GM19463 (cell line): ENCODE results near the gene ELL.

ENCODE experiments used
- ATAC-seq: cut with Tn5 transposase; IDR thresholded peaks from one replicate; pipeline ENCODE4 v1.9.1; 2021; ENCODE audit warnings: mild to moderate bottlenecking, moderate library complexity; ENCODE audit not compliant: unreplicated experiment

ELL gene

GRCh38 chr19:18450021-18450930 is 71.6 kb downstream of the ELL start:
- no peak for ATAC-seq

- no peak for ATAC-seq
These were observed 72.3 kb downstream of the ELL start for GRCh38 chr19:18449552-18449951.

- ATAC-seq = no peak
These were observed 75.0 kb downstream of the ELL start for GRCh38 chr19:18446811-18447359.

GRCh38 chr19:18446145-18446810 is 75.6 kb downstream of the ELL start:
- no peak for ATAC-seq

GRCh38 chr19:18445262-18445948 is 76.5 kb downstream of the ELL start:
- no peak for ATAC-seq

GRCh38 chr19:18444513-18444912 is 77.4 kb downstream of the ELL start:
- no peak for ATAC-seq

- ATAC-seq = no peak
These were observed 78.0 kb downstream of the ELL start for GRCh38 chr19:18443831-18444230.

- ATAC-seq = no peak
These were observed 78.5 kb downstream of the ELL start for GRCh38 chr19:18443406-18443805.

GRCh38 chr19:18442941-18443340 is 78.9 kb downstream of the ELL start:
- no peak for ATAC-seq

GRCh38 chr19:18441804-18442788 is 79.8 kb downstream of the ELL start:
- no peak for ATAC-seq

GRCh38 chr19:18440936-18441803 is 80.7 kb downstream of the ELL start:
- no peak for ATAC-seq

GRCh38 chr19:18440415-18440877 is 81.4 kb downstream of the ELL start:
- ATAC-seq = no peak

GRCh38 chr19:18439910-18440237 is 82.0 kb downstream of the ELL start:
- no peak for ATAC-seq

GRCh38 chr19:18439025-18439909 is 82.6 kb downstream of the ELL start:
- ATAC-seq = no peak

GRCh38 chr19:18438331-18439024 is 83.4 kb downstream of the ELL start:
- no peak for ATAC-seq

- peak; percentile 5 for ATAC-seq
These were observed 84.2 kb downstream of the ELL start, which contains the start of gene ISYNA1 for GRCh38 chr19:18437491-18438330. Gene ISYNA1, minus strand, starts transcription at chr19:18438133. Its CDS starts 154 bp downstream, at chr19:18437979.
